HG03175 (cell line): ENCODE measurements around the gene C2CD5.
"Not testable (repeated sequence)": the region's sequence is repeated elsewhere in the genome, so short reads cannot be mapped to it uniquely, and the experiment has no call there.

Experiments
- ATAC-seq: cut with Tn5 transposase; IDR thresholded peaks from one replicate; pipeline ENCODE4 v1.9.1; 2021; ENCODE audit warnings: mild to moderate bottlenecking, moderate library complexity; ENCODE audit not compliant: unreplicated experiment

The C2CD5 gene, protein sequence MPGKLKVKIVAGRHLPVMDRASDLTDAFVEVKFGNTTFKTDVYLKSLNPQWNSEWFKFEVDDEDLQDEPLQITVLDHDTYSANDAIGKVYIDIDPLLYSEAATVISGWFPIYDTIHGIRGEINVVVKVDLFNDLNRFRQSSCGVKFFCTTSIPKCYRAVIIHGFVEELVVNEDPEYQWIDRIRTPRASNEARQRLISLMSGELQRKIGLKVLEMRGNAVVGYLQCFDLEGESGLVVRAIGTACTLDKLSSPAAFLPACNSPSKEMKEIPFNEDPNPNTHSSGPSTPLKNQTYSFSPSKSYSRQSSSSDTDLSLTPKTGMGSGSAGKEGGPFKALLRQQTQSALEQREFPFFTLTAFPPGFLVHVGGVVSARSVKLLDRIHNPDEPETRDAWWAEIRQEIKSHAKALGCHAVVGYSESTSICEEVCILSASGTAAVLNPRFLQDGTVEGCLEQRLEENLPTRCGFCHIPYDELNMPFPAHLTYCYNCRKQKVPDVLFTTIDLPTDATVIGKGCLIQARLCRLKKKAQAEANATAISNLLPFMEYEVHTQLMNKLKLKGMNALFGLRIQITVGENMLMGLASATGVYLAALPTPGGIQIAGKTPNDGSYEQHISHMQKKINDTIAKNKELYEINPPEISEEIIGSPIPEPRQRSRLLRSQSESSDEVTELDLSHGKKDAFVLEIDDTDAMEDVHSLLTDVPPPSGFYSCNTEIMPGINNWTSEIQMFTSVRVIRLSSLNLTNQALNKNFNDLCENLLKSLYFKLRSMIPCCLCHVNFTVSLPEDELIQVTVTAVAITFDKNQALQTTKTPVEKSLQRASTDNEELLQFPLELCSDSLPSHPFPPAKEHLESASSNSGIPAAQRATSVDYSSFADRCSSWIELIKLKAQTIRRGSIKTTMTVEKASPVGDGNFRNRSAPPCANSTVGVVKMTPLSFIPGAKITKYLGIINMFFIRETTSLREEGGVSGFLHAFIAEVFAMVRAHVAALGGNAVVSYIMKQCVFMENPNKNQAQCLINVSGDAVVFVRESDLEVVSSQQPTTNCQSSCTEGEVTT

DNA sequence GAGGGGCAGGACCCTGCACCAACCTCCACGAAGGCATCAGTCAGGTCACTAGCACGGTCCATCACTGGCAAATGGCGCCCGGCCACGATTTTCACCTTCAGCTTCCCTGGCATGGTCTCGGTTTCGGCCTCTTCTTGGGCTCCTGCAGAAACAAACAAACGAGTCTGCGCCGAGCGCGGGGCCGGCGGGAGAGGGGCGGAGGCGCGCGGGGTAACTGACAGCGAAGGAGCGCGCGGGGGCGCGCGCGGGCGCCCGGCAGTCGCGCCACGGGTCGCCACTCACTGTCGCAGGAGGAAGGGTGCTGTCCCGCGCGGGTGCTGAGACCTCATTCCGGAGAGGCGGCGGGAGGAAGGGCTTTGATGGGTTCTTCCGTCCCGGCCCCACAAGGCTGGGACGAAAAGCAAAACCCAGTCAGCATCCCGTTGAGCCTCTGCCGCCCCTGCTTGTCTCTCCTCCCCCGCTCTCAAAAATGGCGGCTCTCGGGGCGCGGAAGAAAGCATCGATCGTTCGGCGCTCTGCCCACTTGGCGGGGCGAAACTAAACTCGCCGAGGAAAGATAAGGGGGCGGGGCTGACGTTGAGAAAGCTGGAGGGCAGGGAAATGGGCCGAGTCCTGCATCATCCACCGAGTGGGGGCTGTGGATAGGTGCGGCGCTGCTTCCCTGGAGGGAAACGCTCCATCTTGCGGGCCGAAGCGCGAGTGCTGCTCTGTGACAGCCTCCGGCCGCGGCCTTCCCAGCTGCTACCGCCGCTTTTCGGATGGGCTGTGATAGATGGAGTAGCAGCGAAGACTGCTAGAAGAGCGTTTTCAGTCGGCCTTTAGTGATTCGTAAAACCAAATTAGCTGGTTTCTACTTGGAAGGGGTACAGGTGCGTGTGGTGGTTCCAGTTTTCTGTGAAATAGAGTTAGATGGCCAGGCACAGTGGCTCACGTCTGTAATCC, at the start of gene C2CD5:
Gene C2CD5 (minus strand): TSS at position 505 of the 942 bp plus-strand sequence. CDS start 392 bp downstream, at position 113.
- peak; percentile 80 for ATAC-seq

DNA sequence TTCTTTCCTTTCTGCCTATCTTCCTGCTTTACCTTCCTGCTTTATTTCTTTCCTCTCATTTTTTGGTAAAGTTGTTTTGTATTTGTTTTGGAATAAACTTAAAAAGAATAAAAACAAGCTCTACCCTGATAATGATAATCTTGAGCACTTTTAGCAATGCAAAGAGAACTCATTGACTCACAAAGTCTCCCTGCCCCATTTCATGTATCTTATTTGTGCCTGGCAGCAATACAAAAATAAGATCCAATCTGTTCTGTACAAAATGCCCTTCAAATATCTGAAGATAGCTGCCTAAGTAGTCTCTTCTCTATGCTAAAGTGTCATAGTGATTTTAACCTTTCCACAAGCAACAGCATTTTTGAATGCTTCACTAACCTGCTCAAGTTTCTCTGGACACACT, 49.5 kb upstream of the C2CD5 start:
- no peak for ATAC-seq

DNA sequence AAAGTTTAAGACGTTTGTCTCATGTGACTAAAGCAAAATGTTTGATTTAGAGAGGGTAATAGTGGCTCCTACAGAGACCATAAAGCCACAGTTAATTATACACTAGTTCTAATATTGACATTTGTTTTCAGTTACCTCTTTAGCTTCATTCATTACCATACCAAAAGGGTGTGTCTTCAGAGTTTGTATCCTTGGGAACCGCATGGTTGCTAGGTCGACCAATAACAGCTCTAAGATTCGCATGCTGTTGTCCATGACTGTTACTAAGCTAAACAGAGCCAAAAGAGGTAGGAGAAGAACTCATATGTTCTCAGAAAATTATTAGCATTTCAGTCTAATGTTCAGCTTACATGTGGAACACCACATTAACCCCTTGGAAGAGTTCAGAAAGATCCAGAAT, 44.5 kb upstream of the C2CD5 start:
- no peak for ATAC-seq

DNA sequence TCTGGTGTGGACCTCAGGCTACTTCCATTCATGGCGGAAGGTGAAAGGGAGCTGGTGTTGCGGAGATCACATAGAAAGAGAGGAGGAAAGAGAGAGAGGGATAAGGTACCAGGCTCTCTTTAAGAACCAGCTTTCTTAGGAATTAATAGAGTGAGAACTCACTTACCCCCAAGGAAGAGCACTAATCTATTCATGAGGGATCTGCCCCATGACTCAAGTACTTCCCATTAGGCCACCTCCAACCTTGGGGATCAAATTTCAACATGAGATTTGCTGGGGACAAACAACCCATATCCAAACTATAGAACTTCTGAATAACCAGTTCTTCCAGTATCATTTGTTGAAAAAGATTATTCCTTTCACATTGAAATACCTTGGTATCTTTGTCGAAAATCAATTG, 34.0 kb upstream of the C2CD5 start:
- ATAC-seq = no peak

DNA sequence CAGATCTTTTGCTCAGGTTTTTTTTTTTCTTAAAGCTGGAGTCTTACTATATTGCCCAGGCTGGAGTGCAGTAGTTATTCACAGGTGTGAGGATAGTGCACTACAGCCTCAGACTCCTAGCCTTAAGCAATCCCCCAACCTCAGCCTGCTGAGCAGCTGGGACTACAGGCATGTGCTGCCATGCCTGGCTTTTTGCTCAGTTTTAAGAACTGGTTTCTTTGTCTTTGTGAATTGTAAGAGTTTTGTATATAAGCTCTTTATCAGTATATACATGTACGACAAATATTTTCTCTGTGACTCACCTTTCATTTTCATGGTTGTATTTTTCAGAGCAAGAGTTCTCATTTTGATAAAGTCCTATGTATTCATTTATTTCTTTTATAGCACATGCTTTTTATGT, 33.3 kb upstream of the C2CD5 start:
- ATAC-seq = no peak

DNA sequence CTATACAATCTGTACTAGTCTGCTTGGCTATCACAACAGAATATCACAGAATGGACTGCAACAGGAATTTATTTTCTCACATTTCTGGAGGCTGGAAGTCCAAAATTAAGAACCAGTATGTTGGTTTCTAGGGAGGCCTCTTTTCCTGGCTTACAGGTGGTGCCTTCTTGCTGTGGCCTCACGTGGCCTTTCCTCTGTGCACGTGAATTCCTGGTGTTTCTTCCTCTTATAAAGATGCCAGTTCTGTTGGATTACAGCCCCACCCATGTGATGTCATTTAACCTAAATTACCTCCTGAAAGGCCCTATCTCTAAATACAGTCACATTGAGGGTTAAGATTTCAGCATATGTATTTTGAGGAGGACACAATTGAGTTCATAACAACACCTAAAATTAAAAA, 32.1 kb upstream of the C2CD5 start:
- ATAC-seq = no peak

DNA sequence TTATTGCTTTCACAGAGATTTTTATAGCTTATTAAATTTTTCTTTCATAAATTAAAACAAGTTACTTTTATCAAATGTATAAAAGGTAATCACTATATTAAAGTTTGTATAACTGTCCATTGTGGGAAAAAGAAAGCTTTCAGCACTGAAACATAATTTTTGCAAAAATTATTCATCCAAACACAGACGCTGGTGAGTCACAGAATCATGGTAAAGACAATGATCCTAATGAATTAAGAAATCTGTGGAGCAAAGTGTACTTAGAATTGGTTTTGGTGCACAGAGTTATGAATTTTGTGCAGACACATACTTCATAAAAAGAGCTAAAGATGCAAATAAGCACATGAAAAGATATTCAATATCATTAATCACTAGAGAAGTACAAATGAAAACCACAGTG, 31.7 kb upstream of the C2CD5 start:
- ATAC-seq = no peak

DNA sequence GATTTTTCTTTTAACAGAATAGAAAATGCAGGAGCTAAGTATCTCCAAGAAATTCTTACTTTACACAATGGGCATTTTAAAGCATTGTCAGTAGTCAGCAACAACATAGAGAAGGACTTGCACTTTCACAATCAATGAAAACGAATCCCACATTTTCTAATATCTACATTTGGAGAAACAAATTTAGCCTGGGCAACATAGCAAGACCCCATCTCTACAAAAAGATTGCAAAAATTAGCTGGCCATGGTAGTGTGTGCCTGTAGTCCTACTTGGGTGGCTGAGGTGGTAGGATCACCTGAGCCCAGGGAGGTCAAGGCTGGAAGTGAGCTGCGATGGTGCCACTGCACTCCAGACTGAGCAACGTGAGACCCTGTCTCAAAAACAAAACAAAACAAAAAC, 30.6 kb upstream of the C2CD5 start:
- no peak for ATAC-seq

DNA sequence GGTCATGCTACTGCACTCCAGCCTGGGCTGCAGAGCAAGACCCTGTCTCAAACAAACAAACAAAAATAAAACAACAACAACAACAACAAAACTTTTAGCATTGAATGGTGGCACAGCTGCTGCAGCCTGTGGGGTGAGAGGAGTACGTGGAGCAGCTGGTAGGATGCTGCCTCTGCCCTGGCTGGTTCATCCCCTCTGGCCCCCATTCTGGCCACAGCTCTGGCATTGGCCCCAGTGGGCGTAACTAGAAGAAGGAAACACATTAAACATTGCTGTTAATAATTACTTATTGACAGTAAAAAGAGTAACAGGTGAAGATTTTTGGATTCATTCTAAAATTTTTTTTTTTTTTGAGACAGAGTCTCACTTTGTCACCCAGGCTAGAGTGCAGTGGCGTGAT, 28.8 kb upstream of the C2CD5 start:
- ATAC-seq = peak; percentile 49

DNA sequence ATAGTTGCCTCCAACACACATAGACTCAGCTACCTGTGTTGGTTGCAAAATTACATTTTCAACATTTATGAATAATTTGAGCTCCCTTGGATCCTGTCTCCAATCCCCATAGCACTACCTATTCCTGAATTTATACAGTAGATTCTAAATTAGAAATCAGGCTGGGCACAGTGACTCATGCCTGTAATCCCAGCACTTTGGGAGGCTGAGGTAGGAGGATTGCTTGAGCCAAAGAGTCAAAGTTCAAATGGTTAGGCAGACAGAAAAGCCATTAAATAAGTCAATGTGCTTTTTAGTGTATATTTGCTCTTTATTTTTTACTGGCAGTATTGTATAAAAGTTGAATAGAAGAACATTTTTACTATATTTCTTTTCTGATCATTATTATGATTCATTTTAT, 24.9 kb upstream of the C2CD5 start:
- ATAC-seq = no peak

DNA sequence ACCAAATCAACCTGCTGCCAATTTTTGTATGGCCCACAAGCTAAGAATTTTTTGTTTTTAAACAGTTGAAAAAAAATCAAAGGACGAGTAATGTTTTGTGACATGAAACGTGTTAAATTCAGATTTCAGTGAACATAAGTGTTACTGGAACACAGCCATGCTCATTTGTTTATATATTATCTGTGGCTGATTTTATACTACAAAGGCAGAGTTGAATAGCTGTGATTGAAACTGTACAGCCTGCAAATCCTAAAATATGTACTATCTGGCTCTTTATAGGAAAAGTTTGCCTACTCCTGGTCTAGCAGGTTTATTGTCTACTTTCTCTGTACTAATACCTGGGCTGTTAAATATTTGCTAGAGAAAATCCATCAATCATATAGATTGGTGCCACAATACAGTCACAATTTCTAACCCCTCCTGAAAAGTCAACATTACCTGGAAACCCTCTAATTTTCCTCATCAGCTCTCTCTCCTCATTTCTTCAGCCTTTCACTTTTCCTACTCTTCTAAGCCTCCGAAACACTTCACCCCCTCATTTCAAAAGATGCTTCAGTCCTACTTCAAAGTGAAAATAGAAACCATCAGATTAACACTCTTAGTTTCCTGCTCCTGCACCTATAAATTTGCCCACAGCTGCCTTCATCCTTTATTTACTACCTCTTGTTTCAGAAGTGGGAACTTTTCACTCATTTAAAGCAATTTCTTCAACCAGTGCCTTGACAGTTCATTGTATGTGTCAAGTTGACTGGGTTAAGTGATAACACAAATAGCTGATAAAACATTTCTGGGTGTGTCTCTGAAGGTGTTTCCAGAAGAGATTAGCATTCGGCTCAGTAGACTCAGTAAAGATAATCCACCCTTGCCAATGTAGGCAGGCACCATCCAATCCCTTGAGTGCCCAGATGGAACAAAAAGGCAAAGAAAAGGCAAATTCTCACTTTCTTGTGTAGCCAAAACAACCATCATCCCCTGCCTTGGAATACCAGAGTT, 18.0 kb upstream of the C2CD5 start:
- no peak for ATAC-seq

DNA sequence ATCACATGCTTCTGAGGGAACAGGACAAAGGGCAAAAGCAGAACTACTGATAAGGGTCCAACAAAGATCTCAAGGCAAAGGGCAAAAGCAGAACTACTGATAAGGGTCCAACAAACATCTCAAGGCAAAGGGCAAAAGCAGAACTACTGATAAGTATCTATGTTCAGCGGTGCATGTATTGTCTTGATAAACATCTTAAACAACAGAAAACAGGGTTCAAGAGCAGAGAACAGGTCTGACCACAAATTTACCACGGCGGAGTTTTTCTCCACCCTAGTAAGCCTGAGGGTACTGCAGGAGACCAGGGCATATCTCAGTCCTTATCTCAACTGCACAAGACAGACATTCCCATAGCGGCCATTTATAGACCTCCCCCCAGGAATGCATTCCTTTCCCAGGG, 10.4 kb upstream of the C2CD5 start:
- ATAC-seq = not testable (repeated sequence)

DNA sequence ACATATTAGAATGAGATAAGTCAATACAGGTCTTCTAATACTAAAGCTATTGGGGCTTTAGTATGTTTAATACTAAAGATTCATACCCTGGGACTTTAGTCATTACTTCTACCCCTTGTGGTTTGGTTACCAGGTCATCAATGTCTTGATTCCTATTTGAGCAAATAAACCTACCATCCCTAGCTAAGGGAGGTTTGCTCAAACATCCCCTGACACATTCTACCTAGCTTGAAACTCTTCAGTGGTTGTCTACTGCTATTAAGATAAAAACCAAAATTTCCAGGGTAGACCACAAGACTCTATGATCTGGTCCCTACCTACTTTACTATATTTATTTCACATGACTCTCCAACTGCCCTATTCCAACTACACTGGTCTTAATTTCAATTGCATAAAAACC, 7.3 kb upstream of the C2CD5 start:
- no peak for ATAC-seq

DNA sequence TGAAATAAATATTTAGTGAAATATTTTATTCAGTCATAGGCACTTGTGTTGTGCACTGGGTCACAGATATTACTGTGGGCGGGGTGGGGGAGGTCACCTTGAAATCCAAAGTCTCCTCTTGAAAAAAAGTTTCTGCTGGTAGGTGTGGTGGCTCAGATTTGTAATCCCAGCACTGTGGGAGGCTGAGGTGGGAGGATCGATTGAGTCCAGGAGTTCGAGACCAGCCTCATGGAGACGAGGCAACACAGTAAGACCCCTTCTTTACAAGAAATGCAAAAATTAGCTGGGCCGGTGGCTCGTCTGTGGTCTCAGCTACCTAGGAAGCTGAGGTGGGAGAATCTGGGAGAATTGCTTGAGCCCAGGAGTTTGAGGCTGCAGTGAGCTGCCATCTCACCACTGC, 913 bp upstream of the C2CD5 start:
- no peak for ATAC-seq

DNA sequence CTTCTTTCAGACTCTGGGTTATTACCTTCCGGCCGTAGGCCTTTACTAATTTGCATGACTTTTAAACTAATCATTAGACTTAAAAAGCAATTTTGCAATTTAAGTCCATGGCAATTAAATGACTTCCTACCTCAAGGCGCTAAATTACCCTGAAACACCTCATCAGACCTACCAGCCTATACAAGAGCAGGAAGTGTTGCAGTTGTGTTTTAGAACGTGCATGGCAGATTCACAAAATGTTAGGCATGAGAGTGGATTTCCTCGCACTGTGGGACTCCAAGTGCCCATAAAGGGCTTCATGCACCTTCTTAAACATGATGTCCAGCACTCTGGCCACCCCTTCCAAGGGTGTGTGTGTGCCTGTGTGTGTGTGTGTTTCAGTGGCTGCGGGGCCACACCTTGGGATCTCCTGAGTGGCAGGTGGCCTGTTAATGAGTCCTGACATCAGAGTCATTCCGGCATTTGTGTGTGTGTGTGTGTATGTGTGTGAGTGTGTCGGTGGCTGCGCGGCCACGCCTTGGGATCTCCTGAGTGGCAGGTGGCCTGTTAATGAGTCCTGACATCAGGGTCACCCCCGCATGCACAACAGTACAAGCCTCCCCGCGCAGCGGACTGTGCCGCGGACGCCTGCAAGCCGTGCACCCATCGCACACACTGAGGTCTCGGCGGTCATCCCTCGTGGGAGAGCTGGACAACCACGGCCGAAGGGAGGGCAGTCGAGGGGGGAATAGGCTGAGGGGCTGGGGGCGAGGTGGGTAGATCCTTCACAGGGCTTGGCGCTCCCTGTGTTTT, 900 bp downstream of the C2CD5 start:
- peak; percentile 56 for ATAC-seq

DNA sequence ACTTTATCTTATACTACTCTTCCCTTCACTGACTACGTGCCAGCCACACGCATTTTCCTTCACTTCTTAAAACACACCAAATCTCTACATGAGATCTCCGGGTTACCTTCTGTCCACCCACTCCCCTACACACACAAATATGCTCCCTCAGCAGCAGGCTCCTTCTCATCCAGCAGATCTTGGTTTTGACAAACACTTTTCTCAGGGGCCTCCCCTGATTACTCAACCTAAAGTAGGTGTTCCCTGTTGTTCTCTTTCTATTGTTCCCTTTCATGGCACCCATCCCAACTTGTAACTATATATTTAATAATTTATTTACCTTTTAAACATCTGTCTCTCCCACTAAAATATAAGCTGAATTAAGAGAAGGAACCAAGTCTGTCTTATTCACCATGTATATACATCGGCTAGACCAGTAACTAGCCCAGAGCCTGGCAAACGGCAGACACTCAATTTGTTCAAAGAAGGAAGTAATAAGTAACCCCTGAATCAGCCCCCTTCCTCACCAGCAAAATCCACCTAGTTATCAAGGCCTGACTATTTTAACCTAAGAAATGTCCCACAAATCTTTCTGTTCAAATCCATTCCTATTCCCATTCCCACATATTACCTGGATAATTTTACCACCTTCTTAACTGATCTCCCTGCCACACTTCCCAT, 2.7 kb downstream of the C2CD5 start:
- ATAC-seq = no peak

DNA sequence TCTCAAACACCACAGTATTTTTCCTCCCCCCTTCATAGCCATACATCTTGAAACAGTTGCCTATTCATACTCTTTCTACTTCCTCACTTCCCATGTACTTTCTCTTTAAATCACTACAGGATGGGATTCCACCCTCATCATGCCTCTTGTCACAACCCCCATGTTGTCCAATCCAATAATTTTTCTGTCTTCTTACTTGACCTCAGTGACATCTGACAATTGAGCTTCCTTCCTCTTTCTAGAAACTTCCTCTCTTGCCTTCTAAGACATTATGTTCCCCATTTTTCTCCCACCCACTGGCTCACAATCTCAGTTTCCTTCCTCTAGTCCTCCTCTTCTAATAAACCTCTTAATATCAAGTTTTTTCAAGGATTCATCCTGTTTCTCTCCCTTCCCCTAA, 5.3 kb downstream of the C2CD5 start:
- no peak for ATAC-seq

DNA sequence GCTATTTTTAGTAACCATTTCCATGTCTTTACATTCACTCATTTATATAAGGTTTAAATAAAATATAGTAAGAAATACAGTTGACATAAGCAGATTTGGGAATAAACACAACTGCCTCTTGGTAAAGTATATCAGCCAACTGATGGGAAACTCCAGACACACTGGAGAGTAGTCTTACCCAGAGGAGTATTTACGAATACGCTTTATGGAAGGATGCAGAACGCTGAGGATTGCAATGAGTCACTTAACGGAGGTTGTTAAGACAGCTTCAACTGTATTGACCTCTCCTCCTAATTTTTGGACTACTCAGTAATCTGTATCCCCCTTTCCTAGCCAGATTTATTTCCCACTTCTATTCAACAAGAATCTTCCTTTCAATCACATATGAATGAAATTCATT, 6.0 kb downstream of the C2CD5 start:
- no peak for ATAC-seq
